Activated T-helper 2 cell treated with anti-CD3 and anti-CD28 coated beads, Interferon-gamma antibody, Interleukin-2, Interleukin-4, amounts not matched to agents 10 μg/mL and 5 μg/mL and 100 μg/mL, durations not matched to agents 14 hours and 24 hours and 36 hours (primary cell): Measurements from ENCODE around the gene LIPJ. TPM values are rescaled to one million over a fixed set of nuclear protein-coding genes. Genes with fewer than 3 reads are reported as not detected.

ENCODE experiments used
- total RNA-seq: library from RNA; stranded (reverse); gene quantifications from 2 replicates; pipeline ENCODE4 v1.2.3, GENCODE V29; 2022

The LIPJ gene
- total RNA-seq, 1 donor from 2014 or later = not detected

Other genes starting within 250 kb of the LIPJ start
- 1.6 and 2.4 TPM in 2 replicates for gene RNLS, start 3.4 kb upstream of the LIPJ start, total RNA-seq
- not detected in 2 replicates for gene LIPF, start 77.7 kb downstream of the LIPJ start, total RNA-seq
- not detected in 2 replicates for gene LIPK, start 119.5 kb downstream of the LIPJ start, total RNA-seq
- not detected in 2 replicates for gene LIPN, start 173.3 kb downstream of the LIPJ start, total RNA-seq
- not detected in 2 replicates for gene LIPM, start 216.0 kb downstream of the LIPJ start, total RNA-seq